H7 (cell line): ENCODE results near the gene ELMO3. TPM values are rescaled to one million over a fixed set of nuclear protein-coding genes. Genes with fewer than 3 reads are reported as not detected.

ENCODE experiments used
- DNase-seq: peaks from one replicate; pipeline ENCODE4 v3.0.0; 2012
- H3K27me3 ChIP-seq: 2 replicates; pipeline ENCODE4 v1.6.0; 2011; ENCODE audit warnings: mild to moderate bottlenecking, low read length; ENCODE audit not compliant: control insufficient read depth, insufficient read depth
- H3K36me3 ChIP-seq: replicated peaks from 2 replicates; pipeline ENCODE4 v1.5.1; 2011; ENCODE audit warnings: low read length; ENCODE audit not compliant: control insufficient read depth, insufficient read depth
- H3K4me3 ChIP-seq: 2 replicates; pipeline ENCODE4 v1.5.1; 2011; ENCODE audit warnings: low read depth, mild to moderate bottlenecking, control low read depth, low read length, moderate library complexity; ENCODE audit not compliant: insufficient read depth
- total RNA-seq: library from RNA; depleted of rRNA; stranded (reverse); fragments of >200 nt; shearing (Covaris generic); gene quantifications from 2 replicates; pipeline ENCODE4 v1.2.3, GENCODE V29; 2014

Gene ELMO3
- total RNA-seq, 1 experiment from 2014 or later: 11.4 TPM

- peak; percentile 96 for DNase-seq
- H3K4me3 ChIP-seq: peak within 1 kb of the TSS; percentile 44
- no peaks in the 10 kb centered on the region for H3K36me3 ChIP-seq
- peaks cover 89% of the 10 kb centered on the region for H3K27me3 ChIP-seq
Measured at GRCh38 chr16:67170168-67170948, 28.6 kb upstream of the ELMO3 start, which contains the start of gene NOL3. Gene NOL3 (plus strand): TSS chr16:67170538.

- Histone ChIP-seq H3K4me3 (peak overlapping the region; percentile 44), H3K27me3 (peaks cover 87% of the 10 kb centered on the region), H3K36me3 (no peaks in the 10 kb centered on the region)
- DNase-seq: no peak
Measured at GRCh38 chr16:67170949-67171649, 27.8 kb upstream of the ELMO3 start.

DNA sequence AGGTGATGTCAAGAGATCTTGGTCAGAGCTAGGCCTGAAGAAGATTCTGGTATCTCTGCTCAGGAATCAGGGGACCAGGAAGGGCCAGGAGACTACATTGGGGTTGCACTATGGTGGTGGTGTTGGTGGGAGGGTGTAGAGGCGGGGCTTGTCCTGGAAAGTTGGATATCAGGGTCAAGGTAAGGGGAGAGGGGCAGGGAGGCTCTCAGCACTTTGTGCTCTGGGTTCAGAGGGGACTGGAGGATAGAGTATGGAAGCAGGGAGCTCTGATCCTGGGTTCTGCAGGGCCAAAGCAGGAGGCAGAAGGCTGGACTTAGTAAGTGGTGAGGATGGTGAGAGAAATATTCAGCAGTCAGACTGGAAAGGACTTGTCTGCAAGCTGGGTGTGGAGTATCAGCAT, 25.6 kb upstream of the ELMO3 start:
- no peak for DNase-seq
- peak overlapping the region; percentile 44 for H3K4me3 ChIP-seq
- H3K36me3 ChIP-seq: no peaks in the 10 kb centered on the region
- peaks cover 83% of the 10 kb centered on the region for H3K27me3 ChIP-seq

DNA sequence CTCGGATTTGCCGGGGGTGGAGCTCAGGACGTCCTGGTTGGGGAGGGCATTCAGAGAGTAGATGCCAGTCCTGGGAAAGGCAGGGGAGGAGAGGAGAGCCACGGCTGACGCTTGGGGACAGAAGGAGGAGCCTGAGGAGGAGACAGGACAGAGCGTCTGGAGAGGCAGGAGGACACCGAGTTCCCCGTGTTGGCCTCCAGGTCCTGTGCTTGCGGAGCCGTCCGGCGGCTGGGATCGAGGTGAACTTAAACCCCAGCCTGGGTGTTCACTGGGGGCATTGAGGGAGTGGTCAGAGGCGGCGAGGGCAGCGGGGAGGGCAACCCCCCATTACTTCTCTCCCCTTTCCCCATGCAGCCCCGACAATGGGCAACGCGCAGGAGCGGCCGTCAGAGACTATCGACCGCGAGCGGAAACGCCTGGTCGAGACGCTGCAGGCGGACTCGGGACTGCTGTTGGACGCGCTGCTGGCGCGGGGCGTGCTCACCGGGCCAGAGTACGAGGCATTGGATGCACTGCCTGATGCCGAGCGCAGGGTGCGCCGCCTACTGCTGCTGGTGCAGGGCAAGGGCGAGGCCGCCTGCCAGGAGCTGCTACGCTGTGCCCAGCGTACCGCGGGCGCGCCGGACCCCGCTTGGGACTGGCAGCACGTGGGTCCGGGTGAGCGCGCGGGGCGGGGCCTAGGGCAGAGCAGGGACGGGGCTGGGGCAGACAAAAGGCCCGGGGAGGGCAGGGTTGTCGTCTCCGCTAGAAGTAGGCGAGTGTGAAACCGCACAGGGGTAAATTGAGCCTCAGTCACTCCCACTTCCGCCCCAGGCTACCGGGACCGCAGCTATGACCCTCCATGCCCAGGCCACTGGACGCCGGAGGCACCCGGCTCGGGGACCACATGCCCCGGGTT, 24.9 kb upstream of the ELMO3 start:
- no peaks in the 10 kb centered on the region for H3K36me3 ChIP-seq
- peaks cover 77% of the 10 kb centered on the region for H3K27me3 ChIP-seq

GRCh38 chr16:67174706-67175231, 24.2 kb upstream of the ELMO3 start:
- peak; percentile 68 for DNase-seq
- Histone ChIP-seq H3K36me3 (no peaks in the 10 kb centered on the region), H3K27me3 (peaks cover 71% of the 10 kb centered on the region), H3K4me3 (peak overlapping the region; percentile 44)

More for the DNA sequence above, 24.9 kb upstream of the ELMO3 start:
- peak; percentile 92 for DNase-seq
- peak overlapping the region; percentile 44 for H3K4me3 ChIP-seq

DNA sequence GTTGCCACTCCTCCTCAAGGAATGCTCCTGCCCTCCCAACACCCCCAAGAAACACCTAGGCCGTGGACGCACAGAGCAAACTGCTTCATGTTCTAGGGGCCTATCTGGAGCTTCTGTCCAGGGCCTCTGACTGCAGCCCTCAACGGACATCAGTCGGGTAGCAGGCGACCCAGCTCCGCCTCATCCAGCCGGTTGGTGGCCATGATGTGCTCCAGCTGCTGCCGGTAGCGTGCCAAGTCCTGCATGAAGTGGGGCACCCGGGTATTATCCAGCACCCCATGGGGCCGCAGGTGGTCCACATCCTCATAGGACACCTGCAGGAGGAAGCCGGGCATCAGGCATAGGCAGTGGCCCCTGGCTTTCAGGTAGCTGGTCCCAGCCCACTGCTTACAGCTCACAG, 22.3 kb upstream of the ELMO3 start:
- Histone ChIP-seq H3K27me3 (peaks cover 60% of the 10 kb centered on the region), H3K4me3 (no peak overlapping the region), H3K36me3 (no peaks in the 10 kb centered on the region)
- DNase-seq: no peak

DNA sequence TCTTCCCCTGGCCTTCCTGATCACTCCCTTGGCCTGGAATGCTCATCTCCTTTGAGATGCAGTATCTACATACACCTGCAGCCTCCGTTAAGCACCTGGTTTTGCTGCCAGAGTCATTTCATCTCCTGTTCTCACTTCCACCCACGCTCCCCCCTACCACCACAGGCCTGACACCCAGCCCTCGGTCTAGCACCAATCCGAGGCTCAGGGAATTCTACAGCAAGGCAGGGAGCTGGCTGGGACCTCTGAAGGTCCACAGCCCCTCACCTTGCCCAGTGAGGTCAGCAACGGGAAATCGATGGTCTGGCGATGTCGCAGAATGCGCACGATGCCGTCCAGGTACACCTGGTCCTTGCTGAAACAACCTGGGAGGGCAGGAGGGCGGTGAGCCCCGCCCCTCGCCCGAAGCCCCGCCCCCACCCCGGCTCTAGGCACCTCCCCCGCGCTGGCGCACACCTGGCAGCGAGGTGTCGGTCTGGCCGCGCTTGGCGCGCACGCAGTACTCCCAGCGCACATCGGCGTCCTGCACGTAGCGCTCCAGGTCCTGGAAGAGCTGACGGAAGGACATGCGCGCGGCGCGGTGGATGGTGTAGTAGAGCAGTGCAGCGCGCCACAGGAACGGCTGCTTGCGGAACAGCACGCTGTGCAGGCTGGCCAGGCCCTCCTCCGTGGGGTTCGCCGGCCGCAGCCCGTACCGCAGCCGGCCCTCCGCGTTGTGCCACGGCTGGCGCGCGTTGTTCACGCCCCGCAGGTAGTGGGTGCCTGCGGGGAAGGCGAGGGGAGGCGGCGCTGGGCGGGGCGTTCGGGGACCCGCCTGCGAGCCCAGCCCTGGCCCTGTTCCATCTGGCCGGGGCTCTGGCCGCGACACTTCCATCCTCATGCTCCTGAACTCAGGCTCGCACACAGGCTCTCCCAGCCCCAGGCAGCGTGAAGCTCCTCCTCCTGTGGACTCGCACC, 20.9 kb upstream of the ELMO3 start:
- peak; percentile 100 for DNase-seq
- Histone ChIP-seq H3K4me3 (peak overlapping the region; percentile 59), H3K36me3 (no peaks in the 10 kb centered on the region), H3K27me3 (peaks cover 49% of the 10 kb centered on the region)

DNA sequence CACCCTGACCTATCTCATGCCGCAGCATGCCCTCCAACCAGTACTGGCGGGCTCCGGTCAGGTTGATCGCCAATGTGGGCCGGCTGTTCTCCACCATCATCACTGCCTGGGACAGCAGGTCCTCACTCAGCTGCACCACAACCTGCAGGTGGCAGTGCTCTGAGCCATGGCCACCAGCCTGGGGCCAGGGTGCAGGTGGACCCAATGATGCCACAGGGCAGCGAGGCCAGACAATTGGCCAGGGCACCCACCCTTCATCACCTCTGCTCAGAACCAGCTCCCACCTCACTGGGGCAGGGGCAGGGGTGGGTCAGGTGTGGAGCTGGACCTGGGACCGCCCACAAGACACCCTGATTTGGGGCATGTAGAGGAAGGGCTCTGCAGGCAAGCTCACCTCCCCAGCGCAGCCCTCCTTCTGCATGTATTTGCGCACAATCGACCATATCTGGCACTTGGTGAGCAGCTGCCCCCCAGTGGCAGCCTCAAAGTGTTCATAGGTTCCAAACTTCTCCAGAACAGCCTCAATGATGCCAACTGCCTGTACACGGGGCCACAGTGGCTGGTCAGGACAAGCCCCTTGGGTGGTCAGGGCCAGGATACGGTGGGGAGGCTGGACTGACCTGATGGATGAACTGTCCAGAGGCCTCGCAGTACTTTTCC, 19.4 kb upstream of the ELMO3 start:
- Histone ChIP-seq H3K27me3 (peaks cover 39% of the 10 kb centered on the region), H3K4me3 (no peak overlapping the region), H3K36me3 (no peaks in the 10 kb centered on the region)
- DNase-seq: peak; percentile 78

GRCh38 chr16:67180166-67180565, 18.8 kb upstream of the ELMO3 start:
- no peak for DNase-seq
- Histone ChIP-seq H3K27me3 (peaks cover 39% of the 10 kb centered on the region), H3K36me3 (no peaks in the 10 kb centered on the region), H3K4me3 (no peak overlapping the region)

DNA sequence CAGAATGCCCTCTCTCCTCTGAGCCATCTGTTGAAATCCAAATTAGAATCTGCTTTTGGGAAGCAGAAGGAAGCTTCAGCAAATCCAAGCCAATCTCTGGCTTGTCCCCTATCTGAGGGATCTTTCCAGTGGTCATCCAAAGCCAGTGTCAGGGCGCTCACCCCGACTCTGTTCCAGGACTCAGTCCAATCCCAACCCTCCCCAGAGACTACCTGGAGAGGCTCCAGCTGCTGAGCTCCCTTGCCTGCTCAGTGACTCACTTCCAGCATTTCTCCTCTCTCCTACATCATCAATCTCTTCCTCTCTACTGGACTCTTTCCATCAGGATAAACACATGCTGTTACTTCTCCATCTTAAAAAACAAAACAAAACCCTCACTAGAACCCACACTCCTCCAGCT, 17.6 kb upstream of the ELMO3 start:
- Histone ChIP-seq H3K27me3 (peaks cover 36% of the 10 kb centered on the region), H3K36me3 (no peaks in the 10 kb centered on the region), H3K4me3 (no peak overlapping the region)
- DNase-seq: no peak

DNA sequence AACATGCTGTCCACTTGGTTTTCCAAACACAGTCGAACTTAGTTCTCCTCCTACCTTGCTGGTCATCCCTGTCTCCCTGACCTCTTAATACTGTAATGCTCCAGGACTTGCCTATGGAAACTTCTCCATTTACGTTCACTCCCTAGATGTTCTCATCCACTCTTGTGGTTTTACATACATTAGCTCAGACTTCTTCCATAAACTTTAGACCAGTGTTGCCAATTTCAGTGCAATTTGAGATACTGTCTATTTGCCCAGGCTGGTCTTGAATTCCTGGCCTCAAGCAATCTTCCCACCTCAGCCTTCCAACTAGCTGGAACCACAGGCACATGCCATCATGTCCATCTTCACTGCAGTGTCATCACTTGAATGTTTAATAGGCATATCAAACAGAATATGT, 16.6 kb upstream of the ELMO3 start:
- no peaks in the 10 kb centered on the region for H3K36me3 ChIP-seq
- H3K4me3 ChIP-seq: no peak overlapping the region
- H3K27me3 ChIP-seq: peaks cover 27% of the 10 kb centered on the region
- DNase-seq: no peak

- no peaks in the 10 kb centered on the region for H3K36me3 ChIP-seq
Measured at GRCh38 chr16:67183284-67183626, 15.7 kb upstream of the ELMO3 start.

More at GRCh38 chr16:67183284-67183626, 15.7 kb upstream of the ELMO3 start:
- Histone ChIP-seq H3K4me3 (peak overlapping the region; percentile 83), H3K27me3 (peaks cover 21% of the 10 kb centered on the region)
- DNase-seq: no peak
